HL-60 (cell line): Measurements from ENCODE around the gene SLC5A2.
A peak's percentile ranks its signal among the peaks of the same experiment; 100 is the strongest.

Source experiments
- DNase-seq, 2 experiments: peaks; one replicate each; pipeline ENCODE4 v3.0.0-alpha.2; 2010 to 2020; ENCODE audit warnings: low read depth in 1 of 2, low spot score in 1 of 2
- H3K27ac ChIP-seq: fragments of 250-450 bp; sonication (Bioruptor Pico); replicated peaks from 2 replicates; pipeline ENCODE4 v1.5.1; 2020; ENCODE audit warnings: mild to moderate bottlenecking, moderate library complexity
- H3K27me3 ChIP-seq: fragments of 250-450 bp; sonication (Bioruptor Pico); 2 replicates; pipeline ENCODE4 v1.5.1; 2021; ENCODE audit warnings: mild to moderate bottlenecking, moderate library complexity; ENCODE audit not compliant: insufficient read depth, poor library complexity, severe bottlenecking
- H3K4me3 ChIP-seq: replicated peaks from 2 replicates; pipeline ENCODE4 v1.5.1; 2011; ENCODE audit warnings: mild to moderate bottlenecking, control low read depth, low read length; ENCODE audit not compliant: insufficient read depth
- GABPA ChIP-seq: IDR thresholded peaks from 2 replicates; pipeline ENCODE4 v1.6.1; 2012; ENCODE audit warnings: low read depth
- POLR2AphosphoS5 ChIP-seq: IDR thresholded peaks from 2 replicates; pipeline ENCODE4 v1.6.1; 2012; ENCODE audit warnings: low read depth
- SPI1 ChIP-seq: IDR thresholded peaks from 2 replicates; pipeline ENCODE4 v1.6.1; 2012; ENCODE audit warnings: low read depth, mild to moderate bottlenecking, borderline replicate concordance
- TF ChIP-seq, protein P1 (sequence below): IDR thresholded peaks from 2 replicates; pipeline ENCODE4 v1.6.1; 2012; ENCODE audit warnings: low read depth; ENCODE audit not compliant: insufficient replicate concordance
- TF ChIP-seq, protein P2 (sequence below): IDR thresholded peaks from one replicate; pipeline ENCODE4 v1.5.1; 2011; ENCODE audit warnings: low read length, control low read depth, inconsistent platforms; ENCODE audit not compliant: insufficient read depth

The SLC5A2 gene

DNA sequence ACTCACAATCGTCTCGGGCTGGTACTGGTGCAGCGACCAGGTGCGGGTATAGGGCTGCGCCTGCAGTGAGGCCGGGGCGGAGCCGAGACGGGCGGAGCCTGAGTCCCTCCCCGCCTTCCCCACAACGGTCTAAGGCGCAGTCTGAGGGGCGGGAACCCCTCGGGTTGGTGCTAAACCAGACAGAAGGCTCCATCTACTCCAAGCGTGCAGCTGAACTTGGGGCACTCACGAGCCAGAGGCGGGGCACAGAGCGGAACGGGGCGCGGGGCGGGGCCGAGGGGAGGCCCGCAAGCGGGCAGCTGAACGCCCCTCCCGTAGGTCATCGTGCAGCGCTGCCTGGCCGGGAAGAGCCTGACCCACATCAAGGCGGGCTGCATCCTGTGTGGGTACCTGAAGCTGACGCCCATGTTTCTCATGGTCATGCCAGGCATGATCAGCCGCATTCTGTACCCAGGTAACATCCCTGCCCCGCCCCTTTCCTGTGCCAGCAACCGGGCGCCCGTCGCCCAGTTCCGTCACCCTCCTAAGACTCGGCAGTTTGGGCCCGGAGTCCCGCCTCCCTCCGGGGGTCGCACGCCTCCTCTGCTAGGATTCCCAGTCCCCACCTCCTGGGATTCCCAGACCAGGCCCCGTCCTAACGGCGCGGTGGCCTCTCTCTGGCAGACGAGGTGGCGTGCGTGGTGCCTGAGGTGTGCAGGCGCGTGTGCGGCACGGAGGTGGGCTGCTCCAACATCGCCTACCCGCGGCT lies 5.0 kb downstream of the SLC5A2 start:
- peak; percentile 46 to 59 for DNase-seq
- Histone ChIP-seq H3K27ac (peak overlapping the region; percentile 28; the same call in 1 of the 2 replicates), H3K27me3 (no peaks in the 10 kb centered on the region), H3K4me3 (peak overlapping the region; percentile 62)
- no peak for TF ChIP-seq GABPA
- peak; percentile 80 for TF ChIP-seq POLR2AphosphoS5

DNA sequence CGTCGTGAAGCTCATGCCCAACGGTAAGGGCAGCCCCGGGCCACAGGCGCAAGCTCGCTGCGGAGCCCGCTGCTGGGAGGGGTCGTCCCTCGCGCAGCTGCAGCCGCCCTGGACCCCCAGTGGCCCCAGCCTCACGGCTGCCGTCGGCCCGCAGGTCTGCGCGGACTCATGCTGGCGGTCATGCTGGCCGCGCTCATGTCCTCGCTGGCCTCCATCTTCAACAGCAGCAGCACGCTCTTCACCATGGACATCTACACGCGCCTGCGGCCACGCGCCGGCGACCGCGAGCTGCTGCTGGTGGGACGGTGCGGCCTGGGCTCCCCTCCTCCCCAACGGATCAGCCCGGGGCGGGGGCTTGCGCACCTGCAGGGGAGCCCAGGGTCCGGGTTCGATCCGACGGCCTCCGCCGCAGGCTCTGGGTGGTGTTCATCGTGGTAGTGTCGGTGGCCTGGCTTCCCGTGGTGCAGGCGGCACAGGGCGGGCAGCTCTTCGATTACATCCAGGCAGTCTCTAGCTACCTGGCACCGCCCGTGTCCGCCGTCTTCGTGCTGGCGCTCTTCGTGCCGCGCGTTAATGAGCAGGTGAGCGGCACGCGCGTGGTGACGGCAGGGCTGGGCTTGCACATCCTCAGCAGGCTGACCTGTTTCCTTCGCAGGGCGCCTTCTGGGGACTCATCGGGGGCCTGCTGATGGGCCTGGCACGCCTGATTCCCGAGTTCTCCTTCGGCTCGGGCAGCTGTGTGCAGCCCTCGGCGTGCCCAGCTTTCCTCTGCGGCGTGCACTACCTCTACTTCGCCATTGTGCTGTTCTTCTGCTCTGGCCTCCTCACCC lies 5.8 kb downstream of the SLC5A2 start:
- Histone ChIP-seq H3K27me3 (no peaks in the 10 kb centered on the region), H3K4me3 (no peak overlapping the region), H3K27ac (no peak overlapping the region)
- DNase-seq, result no peak
- TF ChIP-seq POLR2AphosphoS5 (peak; percentile 47), SPI1 (no peak)

DNA sequence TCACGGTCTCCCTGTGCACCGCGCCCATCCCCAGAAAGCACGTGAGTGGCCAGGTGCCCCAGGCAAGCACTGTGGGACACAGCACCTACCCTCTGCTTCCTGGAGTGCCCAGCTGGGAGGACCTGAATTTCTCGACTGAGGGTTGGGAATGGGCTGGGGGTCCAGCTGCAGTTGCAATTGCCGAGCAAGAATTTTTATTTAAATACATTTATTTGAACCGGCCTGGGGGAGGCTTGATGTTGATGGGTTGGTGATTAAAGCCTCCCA lies 6.3 kb downstream of the SLC5A2 start:
- Histone ChIP-seq H3K27ac (no peak overlapping the region), H3K27me3 (no peaks in the 10 kb centered on the region)
- TF ChIP-seq GABPA (no peak), SPI1 (no peak), POLR2AphosphoS5 (no peak)
- TF ChIP-seq, protein P1, sequence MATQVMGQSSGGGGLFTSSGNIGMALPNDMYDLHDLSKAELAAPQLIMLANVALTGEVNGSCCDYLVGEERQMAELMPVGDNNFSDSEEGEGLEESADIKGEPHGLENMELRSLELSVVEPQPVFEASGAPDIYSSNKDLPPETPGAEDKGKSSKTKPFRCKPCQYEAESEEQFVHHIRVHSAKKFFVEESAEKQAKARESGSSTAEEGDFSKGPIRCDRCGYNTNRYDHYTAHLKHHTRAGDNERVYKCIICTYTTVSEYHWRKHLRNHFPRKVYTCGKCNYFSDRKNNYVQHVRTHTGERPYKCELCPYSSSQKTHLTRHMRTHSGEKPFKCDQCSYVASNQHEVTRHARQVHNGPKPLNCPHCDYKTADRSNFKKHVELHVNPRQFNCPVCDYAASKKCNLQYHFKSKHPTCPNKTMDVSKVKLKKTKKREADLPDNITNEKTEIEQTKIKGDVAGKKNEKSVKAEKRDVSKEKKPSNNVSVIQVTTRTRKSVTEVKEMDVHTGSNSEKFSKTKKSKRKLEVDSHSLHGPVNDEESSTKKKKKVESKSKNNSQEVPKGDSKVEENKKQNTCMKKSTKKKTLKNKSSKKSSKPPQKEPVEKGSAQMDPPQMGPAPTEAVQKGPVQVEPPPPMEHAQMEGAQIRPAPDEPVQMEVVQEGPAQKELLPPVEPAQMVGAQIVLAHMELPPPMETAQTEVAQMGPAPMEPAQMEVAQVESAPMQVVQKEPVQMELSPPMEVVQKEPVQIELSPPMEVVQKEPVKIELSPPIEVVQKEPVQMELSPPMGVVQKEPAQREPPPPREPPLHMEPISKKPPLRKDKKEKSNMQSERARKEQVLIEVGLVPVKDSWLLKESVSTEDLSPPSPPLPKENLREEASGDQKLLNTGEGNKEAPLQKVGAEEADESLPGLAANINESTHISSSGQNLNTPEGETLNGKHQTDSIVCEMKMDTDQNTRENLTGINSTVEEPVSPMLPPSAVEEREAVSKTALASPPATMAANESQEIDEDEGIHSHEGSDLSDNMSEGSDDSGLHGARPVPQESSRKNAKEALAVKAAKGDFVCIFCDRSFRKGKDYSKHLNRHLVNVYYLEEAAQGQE, result no peak
- TF ChIP-seq, protein P2, sequence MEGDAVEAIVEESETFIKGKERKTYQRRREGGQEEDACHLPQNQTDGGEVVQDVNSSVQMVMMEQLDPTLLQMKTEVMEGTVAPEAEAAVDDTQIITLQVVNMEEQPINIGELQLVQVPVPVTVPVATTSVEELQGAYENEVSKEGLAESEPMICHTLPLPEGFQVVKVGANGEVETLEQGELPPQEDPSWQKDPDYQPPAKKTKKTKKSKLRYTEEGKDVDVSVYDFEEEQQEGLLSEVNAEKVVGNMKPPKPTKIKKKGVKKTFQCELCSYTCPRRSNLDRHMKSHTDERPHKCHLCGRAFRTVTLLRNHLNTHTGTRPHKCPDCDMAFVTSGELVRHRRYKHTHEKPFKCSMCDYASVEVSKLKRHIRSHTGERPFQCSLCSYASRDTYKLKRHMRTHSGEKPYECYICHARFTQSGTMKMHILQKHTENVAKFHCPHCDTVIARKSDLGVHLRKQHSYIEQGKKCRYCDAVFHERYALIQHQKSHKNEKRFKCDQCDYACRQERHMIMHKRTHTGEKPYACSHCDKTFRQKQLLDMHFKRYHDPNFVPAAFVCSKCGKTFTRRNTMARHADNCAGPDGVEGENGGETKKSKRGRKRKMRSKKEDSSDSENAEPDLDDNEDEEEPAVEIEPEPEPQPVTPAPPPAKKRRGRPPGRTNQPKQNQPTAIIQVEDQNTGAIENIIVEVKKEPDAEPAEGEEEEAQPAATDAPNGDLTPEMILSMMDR, result no peak

DNA sequence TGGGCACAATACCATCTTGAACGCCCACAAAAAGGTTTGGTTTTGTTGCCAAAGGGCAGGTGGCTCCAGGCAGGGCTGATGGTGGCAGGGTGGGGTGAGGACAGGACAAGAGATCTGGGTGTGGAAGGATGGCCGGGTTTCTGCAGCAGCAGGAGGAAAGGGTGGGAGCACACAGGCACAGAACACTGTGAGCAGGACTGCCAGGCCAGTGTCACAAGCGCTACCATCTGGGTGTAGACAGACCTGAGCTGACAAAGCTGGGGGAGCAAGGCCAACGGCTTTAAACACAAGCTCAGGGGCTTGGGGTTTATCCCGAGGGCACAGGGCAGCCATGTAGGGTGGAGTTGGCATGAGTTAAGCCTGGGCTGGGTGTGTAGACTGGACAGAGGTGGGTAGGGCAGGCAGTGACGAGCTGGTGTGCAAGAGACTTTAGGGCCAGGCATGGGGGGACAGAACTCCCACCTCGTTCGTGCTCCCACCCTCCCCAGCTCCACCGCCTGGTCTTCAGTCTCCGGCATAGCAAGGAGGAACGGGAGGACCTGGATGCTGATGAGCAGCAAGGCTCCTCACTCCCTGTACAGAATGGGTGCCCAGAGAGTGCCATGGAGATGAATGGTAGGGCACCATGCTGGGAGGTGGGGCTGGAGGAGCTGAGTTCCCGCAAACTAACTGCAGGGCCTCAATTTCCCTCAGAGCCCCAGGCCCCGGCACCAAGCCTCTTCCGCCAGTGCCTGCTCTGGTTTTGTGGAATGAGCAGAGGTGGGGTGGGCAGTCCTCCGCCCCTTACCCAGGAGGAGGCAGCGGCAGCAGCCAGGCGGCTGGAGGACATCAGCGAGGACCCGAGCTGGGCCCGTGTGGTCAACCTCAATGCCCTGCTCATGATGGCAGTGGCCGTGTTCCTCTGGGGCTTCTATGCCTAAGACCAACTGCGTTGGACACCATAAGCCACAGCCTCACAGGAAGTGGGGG lies 7.0 kb downstream of the SLC5A2 start:
- no peak overlapping the region for H3K4me3 ChIP-seq
- no peak overlapping the region for H3K27ac ChIP-seq
- no peaks in the 10 kb centered on the region for H3K27me3 ChIP-seq
- no peak for DNase-seq
- TF ChIP-seq, protein P1, result no peak
- 0 out of 2 replicates have a peak, but pooled peaks have one; percentile 19 for TF ChIP-seq POLR2AphosphoS5

More for the DNA sequence above, 6.3 kb downstream of the SLC5A2 start:
- H3K4me3 ChIP-seq, result no peak overlapping the region
- no peak for DNase-seq
